ENCODE results near the gene CFAP99.

GRCh38 chr4:2494992-2495391 is 76.2 kb downstream of the CFAP99 start:
- TF ChIP-seq CTCF (IDR thresholded peaks at IDR 0.05): no peak
- TF ChIP-seq EZH2 (IDR thresholded peaks at IDR 0.05): no peak
